ENCODE measurements around the gene BBS1. TPM values are rescaled to one million over a fixed set of nuclear protein-coding genes. Genes with fewer than 3 reads are reported as not detected.

BBS1 gene
- total and polyA plus RNA-seq, 4 donors = 4.2 to 18.5 (median 8.6) TPM

- no peak for TF ChIP-seq JUND (IDR thresholded peaks at IDR 0.05)
These were observed 16.0 kb upstream of the BBS1 start (continued) for GRCh38 chr11:66494458-66494857.

- no peak for TF ChIP-seq EGR1 (IDR thresholded peaks at IDR 0.05; ENCODE audit: low read depth in 2 of 2)
- TF ChIP-seq HNF4G (IDR thresholded peaks at IDR 0.05) = no peak
- no peak for TF ChIP-seq CTCF (IDR thresholded peaks at IDR 0.05; ENCODE audit: low read depth, low read length, missing input control)
- no peak for TF ChIP-seq FOXA2 (IDR thresholded peaks at IDR 0.05)
- no peak for TF ChIP-seq ATF3 (IDR thresholded peaks at IDR 0.05)
- no peak for TF ChIP-seq RXRA (IDR thresholded peaks at IDR 0.05)
- no peak for TF ChIP-seq JUND (IDR thresholded peaks at IDR 0.05)
- no peak for TF ChIP-seq TAF1 (conservative IDR thresholded peaks at IDR 0.05)
- no peak for TF ChIP-seq HNF4A (conservative IDR thresholded peaks at IDR 0.05)
- TF ChIP-seq SP1 (IDR thresholded peaks at IDR 0.05) = no peak
- no peak for TF ChIP-seq MAX (IDR thresholded peaks at IDR 0.05)
- Histone ChIP-seq H3K9ac (ENCODE audit: low read depth in 1 of 2, low read length in 2 of 2) (no peak overlapping the region), H3K27ac (ENCODE audit: low read depth in 1 of 2, low read length in 2 of 2) (no peak overlapping the region), H3K4me1 (ENCODE audit: control insufficient read depth in 4 of 4, insufficient read depth in 4 of 4, low read length in 3 of 4) (no peaks in the 10 kb centered on the region), H3K9me3 (ENCODE audit: control insufficient read depth in 4 of 4, low read length in 3 of 4) (no peaks in the 10 kb centered on the region), H3K36me3 (ENCODE audit: control insufficient read depth in 4 of 4, insufficient read depth in 3 of 4, low read depth in 1 of 4, low read length in 3 of 4) (peaks cover 6 to 43% (median 9%) of the 10 kb centered on the region in 4 donors), H3K27me3 (ENCODE audit: control insufficient read depth in 4 of 4, insufficient read depth in 4 of 4, low read length in 3 of 4) (no peaks in the 10 kb centered on the region), H3K4me3 (ENCODE audit: low read depth in 1 of 3, low read length in 3 of 3) (no peak overlapping the region)
- WGBS = 93% methylated on average over 14 of the region's 14 CpGs
- DNase-seq (ENCODE audit: low spot score) = no peak
These were observed 15.5 kb upstream of the BBS1 start for GRCh38 chr11:66494935-66495334.

GRCh38 chr11:66495401-66495854, 15.0 kb upstream of the BBS1 start:
- no peak for DNase-seq (ENCODE audit: low spot score)

More at GRCh38 chr11:66495401-66495854, 15.0 kb upstream of the BBS1 start:
- Histone ChIP-seq H3K27ac (ENCODE audit: low read depth in 1 of 2, low read length in 2 of 2) (no peak overlapping the region), H3K9me3 (ENCODE audit: control insufficient read depth in 4 of 4, low read length in 3 of 4) (no peaks in the 10 kb centered on the region), H3K4me1 (ENCODE audit: control insufficient read depth in 4 of 4, insufficient read depth in 4 of 4, low read length in 3 of 4) (no peaks in the 10 kb centered on the region), H3K9ac (ENCODE audit: low read depth in 1 of 2, low read length in 2 of 2) (no peak overlapping the region), H3K27me3 (ENCODE audit: control insufficient read depth in 4 of 4, insufficient read depth in 4 of 4, low read length in 3 of 4) (no peaks in the 10 kb centered on the region), H3K36me3 (ENCODE audit: control insufficient read depth in 4 of 4, insufficient read depth in 3 of 4, low read depth in 1 of 4, low read length in 3 of 4) (peaks cover 6 to 42% (median 10%) of the 10 kb centered on the region in 4 donors), H3K4me3 (ENCODE audit: low read depth in 1 of 3, low read length in 3 of 3) (no peak overlapping the region)
- WGBS = 96% methylated on average over 17 of the region's 17 CpGs
- TF ChIP-seq GABPA (IDR thresholded peaks at IDR 0.05 in 1 of 2, conservative IDR thresholded peaks at IDR 0.05 in 1 of 2) (no peak), NR2F2 (IDR thresholded peaks at IDR 0.05) (no peak), ATF3 (IDR thresholded peaks at IDR 0.05) (no peak), REST (IDR thresholded peaks at IDR 0.05) (no peak), HNF4A (conservative IDR thresholded peaks at IDR 0.05) (no peak), SP1 (IDR thresholded peaks at IDR 0.05) (no peak), TAF1 (conservative IDR thresholded peaks at IDR 0.05) (no peak), ZBTB33 (IDR thresholded peaks at IDR 0.05) (no peak)
